Urothelium cell line (cell line): ENCODE data around the gene PRKRIP1.
"Not testable (repeated sequence)": the region's sequence is repeated elsewhere in the genome, so short reads cannot be mapped to it uniquely, and the experiment has no call there.

Source experiments
- DNase-seq: peaks from one replicate; pipeline ENCODE4 v3.0.0; 2011; ENCODE audit warnings: low spot score, mixed read lengths
- FAIRE-seq: peaks from 2 replicates; lab custom pipeline; 2011; peaks lifted over from hg19 to GRCh38; lab: Jason Lieb, UNC

The PRKRIP1 gene

DNA sequence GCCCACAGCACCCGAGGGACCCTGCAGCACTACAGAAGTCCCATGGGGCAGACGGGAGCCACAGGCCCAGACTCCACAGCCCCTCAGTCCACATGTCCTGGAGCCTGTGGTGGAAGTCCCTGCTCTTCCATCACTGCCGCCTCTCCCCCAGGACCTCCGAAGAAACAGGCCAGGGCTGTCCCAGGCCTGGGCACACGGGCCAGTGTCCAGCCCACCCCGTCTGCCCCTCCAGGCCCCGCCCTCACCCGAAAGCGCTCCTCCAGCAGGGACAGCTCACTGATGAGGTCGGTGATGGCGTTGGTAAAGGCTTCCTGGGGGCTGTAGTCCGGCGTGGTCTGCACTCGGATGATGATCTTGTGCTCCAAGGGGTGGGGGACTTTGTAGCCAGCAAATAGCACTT, 78.0 kb downstream of the PRKRIP1 start:
- DNase-seq, FAIRE-seq: not testable (repeated sequence)

DNA sequence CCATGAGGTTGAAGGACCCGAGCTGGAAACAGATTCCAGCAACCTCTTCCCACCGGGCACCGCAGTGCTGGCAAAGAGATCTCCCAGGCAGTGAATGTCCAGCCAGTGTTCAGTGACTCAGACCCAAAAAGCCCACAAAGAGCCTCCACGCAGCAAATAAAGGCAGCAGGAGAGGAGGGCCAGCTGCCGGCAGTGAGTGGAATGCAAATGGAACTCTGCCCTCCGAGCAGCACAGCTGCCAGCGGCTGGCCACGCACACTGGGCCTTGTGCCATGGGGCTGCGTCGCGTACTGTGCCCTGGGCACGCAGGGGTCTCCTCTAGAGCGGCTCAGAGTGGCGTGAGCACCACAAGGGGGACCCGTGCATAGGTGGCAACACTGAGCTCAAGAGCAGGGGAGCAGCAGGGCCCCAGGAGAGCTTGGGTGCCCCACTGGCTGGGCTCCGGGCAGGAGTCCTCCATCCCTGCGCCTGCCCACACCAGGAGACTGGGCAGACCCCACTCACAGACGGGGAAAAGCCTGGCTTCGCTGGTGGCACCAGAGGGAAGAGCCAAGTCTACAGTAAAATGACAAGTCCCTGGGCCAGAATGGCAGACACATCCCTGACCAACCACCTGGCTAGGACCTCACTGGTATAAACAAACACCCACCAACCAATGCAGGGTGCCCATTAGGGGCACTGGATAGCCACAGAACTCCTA, 78.7 kb downstream of the PRKRIP1 start:
- FAIRE-seq, DNase-seq: not testable (repeated sequence)
